ENCODE results near the gene LTN1.
A peak's percentile ranks its signal among the peaks of the same experiment; 100 is the strongest.
"Not testable (repeated sequence)": the region's sequence is repeated elsewhere in the genome, so short reads cannot be mapped to it uniquely, and the experiment has no call there.

Gene LTN1

GRCh38 chr21:28959367-28960099, 33.1 kb downstream of the LTN1 start:
- H3K36me3 Mint-ChIP-seq = peaks cover 99% of the 10 kb centered on the region

GRCh38 chr21:28953247-28953646, 39.4 kb downstream of the LTN1 start:
- DNase-seq (ENCODE audit: low spot score in 2 of 2) = no peak
- no peak for ATAC-seq
- Mint-ChIP-seq H3K4me1 (peaks cover 11% of the 10 kb centered on the region), H3K4me3 (no peak overlapping the region), H3K27ac (no peak overlapping the region), H3K36me3 (peaks cover 97% of the 10 kb centered on the region), H3K9me3 (no peaks in the 10 kb centered on the region)

More at GRCh38 chr21:28959367-28960099, 33.1 kb downstream of the LTN1 start:
- H3K4me1 Mint-ChIP-seq = peaks cover 5% of the 10 kb centered on the region
- H3K4me3 Mint-ChIP-seq = no peak overlapping the region
- DNase-seq (ENCODE audit: low spot score in 2 of 2) (no peak), ATAC-seq (no peak)
- no peaks in the 10 kb centered on the region for H3K9me3 Mint-ChIP-seq
- no peak overlapping the region for H3K27ac Mint-ChIP-seq

GRCh38 chr21:28952686-28953085, 40.0 kb downstream of the LTN1 start:
- ATAC-seq (no peak), DNase-seq (ENCODE audit: low spot score in 2 of 2) (no peak)
- Mint-ChIP-seq H3K9me3 (no peaks in the 10 kb centered on the region), H3K36me3 (peaks cover 97% of the 10 kb centered on the region), H3K27ac (no peak overlapping the region), H3K4me3 (no peak overlapping the region), H3K4me1 (peaks cover 11% of the 10 kb centered on the region)

- H3K27ac Mint-ChIP-seq = no peak overlapping the region
- ATAC-seq (peak; percentile 74), DNase-seq (ENCODE audit: low spot score in 2 of 2) (no peak)
- H3K9me3 Mint-ChIP-seq = no peaks in the 10 kb centered on the region
- no peak overlapping the region for H3K4me3 Mint-ChIP-seq
- peaks cover 6% of the 10 kb centered on the region for H3K4me1 Mint-ChIP-seq
- H3K36me3 Mint-ChIP-seq = peaks cover 98% of the 10 kb centered on the region
Measured at GRCh38 chr21:28949318-28949717, 43.4 kb downstream of the LTN1 start.

GRCh38 chr21:28944296-28944695, 48.4 kb downstream of the LTN1 start:
- ATAC-seq = no peak
- Mint-ChIP-seq H3K4me1 (peaks cover 2% of the 10 kb centered on the region), H3K9me3 (no peaks in the 10 kb centered on the region), H3K27ac (no peak overlapping the region), H3K4me3 (no peak overlapping the region), H3K36me3 (peaks cover 100% of the 10 kb centered on the region)
- DNase-seq (ENCODE audit: low spot score in 2 of 2) = no peak

GRCh38 chr21:28943631-28944030, 49.0 kb downstream of the LTN1 start:
- Mint-ChIP-seq H3K27ac (peak overlapping the region; percentile 29), H3K4me1 (no peaks in the 10 kb centered on the region), H3K9me3 (no peaks in the 10 kb centered on the region), H3K4me3 (no peak overlapping the region), H3K36me3 (peaks cover 100% of the 10 kb centered on the region)
- DNase-seq (ENCODE audit: low spot score in 2 of 2) (no peak), ATAC-seq (peak; percentile 57)

GRCh38 chr21:28938726-28939125, 54.0 kb downstream of the LTN1 start:
- Mint-ChIP-seq H3K9me3 (no peaks in the 10 kb centered on the region), H3K4me1 (peaks cover 5% of the 10 kb centered on the region), H3K27ac (peak overlapping the region; percentile 60), H3K36me3 (peaks cover 98% of the 10 kb centered on the region), H3K4me3 (no peak overlapping the region)
- ATAC-seq = no peak
- no peak for DNase-seq (ENCODE audit: low spot score in 2 of 2)

GRCh38 chr21:28937737-28938136, 54.9 kb downstream of the LTN1 start:
- no peak overlapping the region for H3K27ac Mint-ChIP-seq
- H3K4me1 Mint-ChIP-seq = peaks cover 5% of the 10 kb centered on the region

GRCh38 chr21:28936721-28937120, 56.0 kb downstream of the LTN1 start:
- H3K4me1 Mint-ChIP-seq = peaks cover 5% of the 10 kb centered on the region
- ATAC-seq (no peak), DNase-seq (ENCODE audit: low spot score in 2 of 2) (no peak)
- no peak overlapping the region for H3K4me3 Mint-ChIP-seq
- no peaks in the 10 kb centered on the region for H3K9me3 Mint-ChIP-seq
- no peak overlapping the region for H3K27ac Mint-ChIP-seq
- peaks cover 95% of the 10 kb centered on the region for H3K36me3 Mint-ChIP-seq

More at GRCh38 chr21:28937737-28938136, 54.9 kb downstream of the LTN1 start:
- Mint-ChIP-seq H3K4me3 (no peak overlapping the region), H3K36me3 (peaks cover 97% of the 10 kb centered on the region), H3K9me3 (no peaks in the 10 kb centered on the region)
- no peak for DNase-seq (ENCODE audit: low spot score in 2 of 2)
- ATAC-seq = no peak

- ATAC-seq (no peak), DNase-seq (ENCODE audit: low spot score in 2 of 2) (no peak)
- Mint-ChIP-seq H3K36me3 (peaks cover 95% of the 10 kb centered on the region), H3K27ac (no peak overlapping the region), H3K9me3 (no peaks in the 10 kb centered on the region), H3K4me1 (peaks cover 5% of the 10 kb centered on the region), H3K4me3 (no peak overlapping the region)
Measured at GRCh38 chr21:28936036-28936435, 56.6 kb downstream of the LTN1 start.

- H3K4me3 Mint-ChIP-seq = no peak overlapping the region
- H3K36me3 Mint-ChIP-seq = peaks cover 94% of the 10 kb centered on the region
- DNase-seq (ENCODE audit: low spot score in 2 of 2) (no peak), ATAC-seq (no peak)
- H3K27ac Mint-ChIP-seq = no peak overlapping the region
- H3K9me3 Mint-ChIP-seq = no peaks in the 10 kb centered on the region
- peaks cover 5% of the 10 kb centered on the region for H3K4me1 Mint-ChIP-seq
Measured at GRCh38 chr21:28932717-28933116, 60.0 kb downstream of the LTN1 start.

- H3K36me3 Mint-ChIP-seq = peaks cover 96% of the 10 kb centered on the region
- not testable (repeated sequence) for H3K4me3 Mint-ChIP-seq; DNase-seq (ENCODE audit: low spot score in 2 of 2); H3K9me3 Mint-ChIP-seq; ATAC-seq; H3K27ac Mint-ChIP-seq; H3K4me1 Mint-ChIP-seq
Measured at GRCh38 chr21:28931708-28932372, 60.8 kb downstream of the LTN1 start.

- no peak for ATAC-seq
- Mint-ChIP-seq H3K4me1 (peaks cover under 1% of the 10 kb centered on the region), H3K27ac (no peak overlapping the region), H3K4me3 (no peak overlapping the region), H3K36me3 (peaks cover 82% of the 10 kb centered on the region), H3K9me3 (no peaks in the 10 kb centered on the region)
- DNase-seq (ENCODE audit: low spot score in 2 of 2) = no peak
Measured at GRCh38 chr21:28928578-28929420, 63.9 kb downstream of the LTN1 start.

GRCh38 chr21:28927130-28927529, 65.5 kb downstream of the LTN1 start:
- H3K4me3 Mint-ChIP-seq = no peak overlapping the region
- H3K36me3 Mint-ChIP-seq = peaks cover 79% of the 10 kb centered on the region
- H3K4me1 Mint-ChIP-seq = no peaks in the 10 kb centered on the region
- no peak for DNase-seq (ENCODE audit: low spot score in 2 of 2)
- H3K9me3 Mint-ChIP-seq = no peaks in the 10 kb centered on the region
- ATAC-seq = no peak
- no peak overlapping the region for H3K27ac Mint-ChIP-seq

GRCh38 chr21:28923439-28923975, 69.2 kb downstream of the LTN1 start:
- no peak overlapping the region for H3K4me3 Mint-ChIP-seq
- no peak for DNase-seq (ENCODE audit: low spot score in 2 of 2)
- H3K36me3 Mint-ChIP-seq = peaks cover 43% of the 10 kb centered on the region
- H3K27ac Mint-ChIP-seq = no peak overlapping the region
- no peak for ATAC-seq
- H3K9me3 Mint-ChIP-seq = no peaks in the 10 kb centered on the region
- no peaks in the 10 kb centered on the region for H3K4me1 Mint-ChIP-seq

All from stimulated activated effector memory CD8-positive, alpha-beta T cell treated with anti-CD3 and anti-CD28 coated beads, Interleukin-12 subunit alpha, Interleukin-12 subunit beta, amount 100 ng/mL, for 72 hours (primary cell).